HG03045 (cell line): ENCODE measurements around the gene HRH4.

Source experiments
- ATAC-seq: cut with Tn5 transposase; IDR thresholded peaks from one replicate; pipeline ENCODE4 v1.9.1; 2021; ENCODE audit warnings: mild to moderate bottlenecking, moderate library complexity; ENCODE audit not compliant: unreplicated experiment

The HRH4 gene

GRCh38 chr18:24462838-24463775 is 2.7 kb downstream of the HRH4 start:
- ATAC-seq = no peak

- ATAC-seq = no peak
These were observed 5.0 kb downstream of the HRH4 start for GRCh38 chr18:24465486-24465885.

GRCh38 chr18:24466771-24467170 is 6.3 kb downstream of the HRH4 start:
- no peak for ATAC-seq

- no peak for ATAC-seq
These were observed 9.7 kb downstream of the HRH4 start for GRCh38 chr18:24470022-24470618.

GRCh38 chr18:24470805-24471204 is 10.4 kb downstream of the HRH4 start:
- ATAC-seq = no peak

GRCh38 chr18:24472591-24472990 is 12.2 kb downstream of the HRH4 start:
- no peak for ATAC-seq

- no peak for ATAC-seq
These were observed 14.0 kb downstream of the HRH4 start for GRCh38 chr18:24474406-24474805.

GRCh38 chr18:24475926-24476589 is 15.6 kb downstream of the HRH4 start:
- ATAC-seq = no peak

- ATAC-seq = no peak
These were observed 18.9 kb downstream of the HRH4 start for GRCh38 chr18:24479371-24479770.

GRCh38 chr18:24482821-24483220 is 22.4 kb downstream of the HRH4 start:
- ATAC-seq = no peak

GRCh38 chr18:24485681-24486080 is 25.2 kb downstream of the HRH4 start:
- no peak for ATAC-seq

GRCh38 chr18:24486684-24487083 is 26.2 kb downstream of the HRH4 start:
- ATAC-seq = no peak

- ATAC-seq = no peak
These were observed 28.5 kb downstream of the HRH4 start for GRCh38 chr18:24488824-24489493.

GRCh38 chr18:24490539-24490938 is 30.1 kb downstream of the HRH4 start:
- ATAC-seq = no peak

GRCh38 chr18:24491927-24492834 is 31.7 kb downstream of the HRH4 start:
- ATAC-seq = peak; percentile 66

GRCh38 chr18:24494586-24494985 is 34.1 kb downstream of the HRH4 start:
- ATAC-seq = no peak

GRCh38 chr18:24497031-24497754 is 36.8 kb downstream of the HRH4 start:
- no peak for ATAC-seq

GRCh38 chr18:24499814-24500213 is 39.4 kb downstream of the HRH4 start:
- ATAC-seq = no peak

- no peak for ATAC-seq
These were observed 39.8 kb downstream of the HRH4 start for GRCh38 chr18:24500217-24500616.

- no peak for ATAC-seq
These were observed 40.3 kb downstream of the HRH4 start for GRCh38 chr18:24500766-24501165.
